Hypothalamus (tissue), 51 donors: ENCODE measurements around the gene MLEC.
A peak's percentile ranks its signal among the peaks of the same experiment; 100 is the strongest.

Experiments
- DNase-seq, 51 donors: peaks; one replicate each; lab custom pipeline; 2025; lab: John Stamatoyannopoulos, UW

The MLEC gene

DNA sequence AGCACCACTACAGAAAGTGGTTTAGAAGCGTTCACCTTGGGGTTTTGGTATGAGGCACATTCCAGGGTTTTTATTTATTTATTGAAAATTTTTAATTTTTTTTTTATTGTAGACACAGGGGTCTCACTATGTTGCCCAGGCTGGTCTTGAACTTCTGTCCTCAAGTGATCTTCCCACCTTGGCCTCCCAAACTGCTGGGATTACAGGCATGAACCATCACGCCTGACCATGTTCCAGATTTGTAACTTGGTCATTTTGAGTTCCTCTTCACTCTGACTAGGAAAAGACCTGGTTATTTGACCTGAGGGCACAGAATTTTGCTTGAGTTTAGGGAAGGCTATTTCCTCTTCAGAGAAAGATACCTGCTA is 3.1 kb downstream of the MLEC start:
- no peak for DNase-seq

DNA sequence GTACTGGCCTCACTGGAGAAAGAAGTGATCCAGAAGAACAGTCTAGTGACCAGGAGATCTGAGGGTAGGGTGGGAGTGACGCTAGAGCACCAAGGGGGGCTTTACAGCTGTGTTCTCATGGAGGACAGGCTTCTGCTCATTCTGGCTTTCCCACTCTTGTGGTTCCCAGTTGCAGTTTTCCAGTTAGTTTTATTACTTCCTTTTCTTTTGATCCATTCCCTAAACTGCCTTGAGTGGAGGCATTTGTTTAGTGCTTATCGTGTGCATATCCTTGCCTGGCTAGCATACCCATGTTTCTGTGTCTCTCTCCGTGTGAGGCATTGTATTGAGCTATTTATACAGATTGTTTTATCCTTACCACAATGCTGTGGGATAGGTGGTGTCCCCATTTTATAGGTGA is 4.0 kb downstream of the MLEC start:
- DNase-seq, result no peak

DNA sequence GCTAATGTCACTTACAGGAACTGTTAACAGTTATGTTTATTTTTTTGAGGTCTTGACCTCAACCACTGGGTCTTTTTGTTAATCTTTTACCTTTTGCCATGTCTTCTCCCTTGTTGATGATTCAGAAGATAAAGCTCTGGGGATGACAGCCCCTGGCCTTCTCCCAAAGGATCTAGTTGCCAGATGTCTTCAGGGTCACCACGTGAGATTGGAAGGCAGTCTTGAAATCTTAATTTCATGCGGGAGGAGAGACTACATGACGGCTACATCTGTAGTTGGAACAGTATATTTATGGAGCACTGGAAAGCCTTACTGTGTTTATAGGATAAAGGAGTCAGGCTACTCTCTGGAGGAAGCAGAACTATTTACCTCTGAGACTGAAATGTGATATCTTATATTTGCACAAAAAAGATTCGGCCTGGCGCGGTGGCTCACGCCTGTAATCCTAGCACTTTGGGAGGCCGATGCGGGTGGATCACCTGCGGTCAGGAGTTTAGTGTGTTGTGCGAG is 5.6 kb downstream of the MLEC start:
- DNase-seq, result no peak

DNA sequence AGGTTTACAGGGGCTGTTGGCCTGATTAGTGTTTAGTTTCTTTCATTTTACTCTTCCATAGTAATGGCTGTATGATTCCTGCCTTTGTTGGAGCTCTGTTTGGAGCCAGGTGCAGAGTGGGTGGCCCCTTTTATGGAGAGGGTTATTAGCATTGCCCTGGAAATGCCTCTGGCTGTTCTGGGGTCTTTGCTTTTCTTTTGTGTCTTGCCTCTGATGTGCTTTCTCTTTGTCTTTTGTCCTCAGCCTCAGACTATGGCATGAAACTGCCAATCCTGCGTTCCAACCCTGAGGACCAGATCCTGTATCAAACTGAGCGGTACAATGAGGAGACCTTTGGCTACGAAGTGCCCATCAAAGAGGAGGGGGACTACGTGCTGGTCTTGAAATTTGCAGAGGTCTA is 6.9 kb downstream of the MLEC start:
- DNase-seq, result peak in 1 of 51 donors; percentile 9

DNA sequence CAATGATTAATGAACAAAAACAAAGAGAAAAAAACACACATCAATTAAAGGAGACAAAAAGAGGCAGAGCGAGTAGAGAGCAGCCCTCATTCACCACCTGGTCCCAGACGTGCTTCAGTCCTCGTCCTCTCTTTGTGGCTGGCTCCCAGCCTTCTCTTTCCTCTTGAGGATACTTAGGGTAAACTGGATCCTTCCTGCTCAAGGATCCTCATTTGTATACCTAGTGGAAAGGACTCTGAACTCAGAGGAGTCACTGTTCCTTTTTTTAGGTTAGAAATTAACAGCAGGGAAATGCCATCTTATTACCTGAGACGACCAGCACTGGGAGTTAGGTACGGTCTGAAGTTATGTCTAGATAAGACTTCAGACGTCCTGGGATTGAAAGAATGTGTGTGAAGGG is 9.7 kb downstream of the MLEC start:
- no peak for DNase-seq

DNA sequence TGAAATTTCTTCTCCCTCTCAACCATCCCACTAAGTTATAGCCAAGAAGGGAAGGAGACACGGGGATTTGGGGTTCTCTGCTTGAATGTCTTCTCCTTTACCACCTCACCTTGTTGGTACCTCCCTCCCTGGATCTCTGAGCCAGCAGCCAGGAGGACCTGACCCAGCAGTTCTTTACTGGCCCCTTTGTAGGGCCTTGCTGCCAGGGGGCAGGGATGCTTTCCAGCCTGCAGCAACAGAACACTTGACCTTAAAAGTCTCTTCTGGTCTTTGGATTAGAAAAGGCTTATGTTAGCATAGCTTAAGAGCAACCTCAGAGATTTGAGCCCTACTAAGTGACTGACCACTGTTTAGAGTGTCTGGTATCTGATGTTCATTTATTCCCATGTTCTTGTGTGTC is 10.4 kb downstream of the MLEC start:
- DNase-seq, result no peak

DNA sequence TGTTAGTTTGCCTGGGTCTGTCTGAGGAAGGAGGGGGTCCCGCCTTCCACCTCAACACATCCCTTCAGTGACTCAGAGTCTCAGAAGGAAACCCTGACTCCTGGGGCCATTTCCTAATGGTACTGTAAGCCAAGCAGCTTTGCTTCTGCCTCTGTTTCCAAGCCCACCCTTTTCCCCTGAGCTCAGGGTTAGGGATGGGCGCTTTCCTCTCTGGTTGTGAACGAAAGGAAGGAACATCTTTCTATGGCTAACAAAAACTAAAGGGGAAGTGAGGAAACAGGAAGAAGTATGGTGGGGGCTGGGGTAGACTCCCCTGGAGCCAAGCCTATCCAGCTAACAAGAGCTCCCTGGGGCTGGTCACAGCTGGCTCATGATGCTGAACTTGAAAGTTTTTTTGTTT is 11.7 kb downstream of the MLEC start:
- no peak for DNase-seq

DNA sequence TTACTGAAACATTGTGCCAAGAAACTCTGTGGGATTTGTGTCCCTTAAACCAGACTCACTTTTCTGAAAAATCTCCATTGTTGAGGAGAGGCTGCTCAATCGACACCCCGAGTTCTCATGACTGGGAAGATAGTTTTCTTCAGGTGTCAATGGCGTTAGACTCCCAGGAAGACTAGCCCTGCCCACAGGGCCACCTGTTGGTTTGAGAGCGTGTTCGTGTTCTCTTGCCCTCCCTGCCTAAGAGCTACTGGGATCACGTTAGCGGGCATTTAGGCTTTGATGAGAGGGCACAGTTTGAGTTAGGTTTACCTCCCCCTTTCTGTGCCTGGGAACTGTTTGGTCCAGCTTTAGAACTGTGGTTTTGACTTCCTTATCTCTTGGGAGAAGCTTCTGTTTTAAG is 12.6 kb downstream of the MLEC start:
- DNase-seq, result no peak

DNA sequence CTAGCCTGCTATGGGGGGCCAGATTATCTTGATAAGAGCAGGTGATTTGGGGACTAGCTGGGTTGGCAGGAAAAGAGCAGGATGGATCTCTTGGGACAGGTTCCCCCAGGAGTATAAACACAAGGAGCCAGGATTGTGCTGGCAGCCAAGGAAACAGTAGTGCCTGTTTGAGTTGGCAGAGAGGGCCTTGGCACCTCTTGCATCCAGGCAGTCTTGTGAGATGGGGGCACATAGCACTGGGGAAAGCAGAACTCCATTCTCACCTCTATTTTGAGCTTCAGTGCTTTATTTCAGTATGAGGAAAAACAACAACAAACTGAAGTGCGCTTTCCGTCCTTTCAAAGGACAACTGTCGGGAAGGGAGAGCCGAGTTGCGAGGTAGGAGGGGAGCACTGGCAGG is 13.9 kb downstream of the MLEC start:
- peak in 3 of 51 donors; percentile 8 to 30 (median 10) for DNase-seq

DNA sequence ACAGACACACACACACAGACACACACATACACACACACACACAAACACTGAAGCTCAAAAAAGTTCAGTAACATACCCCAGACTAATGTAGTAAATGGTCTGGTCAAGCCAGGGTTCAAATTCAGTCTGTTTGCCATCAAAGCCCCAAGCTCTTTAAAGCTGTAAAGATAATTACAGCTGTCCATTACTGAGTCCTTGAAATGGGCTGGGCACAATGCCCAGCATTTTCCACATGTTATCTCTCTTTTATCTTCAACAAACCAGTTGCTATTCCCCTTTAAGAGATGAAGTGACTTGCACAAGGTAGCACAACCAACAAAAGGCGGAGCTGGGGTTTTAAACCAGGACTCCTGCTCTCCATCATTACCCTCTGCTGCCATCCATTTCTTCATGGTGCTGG is 15.7 kb downstream of the MLEC start:
- DNase-seq, result no peak

DNA sequence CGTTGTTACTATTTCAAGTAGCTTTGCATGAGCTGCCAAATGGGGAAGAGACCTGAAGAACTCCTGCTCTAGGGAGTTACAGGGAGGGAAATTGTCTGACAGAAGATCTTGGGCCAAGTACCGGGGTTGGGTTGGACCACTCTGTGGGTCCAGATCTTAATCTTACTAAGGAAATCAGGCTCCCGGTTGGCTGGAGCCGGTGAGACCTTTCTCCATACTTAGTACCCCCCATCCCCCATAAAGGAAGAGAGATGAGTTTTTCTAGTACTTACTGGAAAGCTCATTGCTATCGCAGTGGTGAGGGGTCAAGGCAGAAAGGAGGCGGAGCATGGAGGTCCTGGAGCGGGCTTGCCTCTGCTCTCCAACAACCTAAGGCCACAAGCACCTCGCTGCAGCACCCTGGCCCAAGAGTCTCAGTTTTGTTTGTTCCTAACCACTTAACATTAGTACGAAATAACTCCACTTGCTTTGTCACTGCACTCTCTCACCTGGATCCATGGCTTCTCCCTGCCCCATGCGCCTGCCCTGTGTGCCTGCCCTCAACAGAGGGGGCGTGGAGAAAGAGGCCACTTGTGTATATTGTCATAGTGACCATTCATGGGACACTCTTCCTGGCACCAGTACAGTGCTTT is 16.5 kb downstream of the MLEC start:
- no peak for DNase-seq

DNA sequence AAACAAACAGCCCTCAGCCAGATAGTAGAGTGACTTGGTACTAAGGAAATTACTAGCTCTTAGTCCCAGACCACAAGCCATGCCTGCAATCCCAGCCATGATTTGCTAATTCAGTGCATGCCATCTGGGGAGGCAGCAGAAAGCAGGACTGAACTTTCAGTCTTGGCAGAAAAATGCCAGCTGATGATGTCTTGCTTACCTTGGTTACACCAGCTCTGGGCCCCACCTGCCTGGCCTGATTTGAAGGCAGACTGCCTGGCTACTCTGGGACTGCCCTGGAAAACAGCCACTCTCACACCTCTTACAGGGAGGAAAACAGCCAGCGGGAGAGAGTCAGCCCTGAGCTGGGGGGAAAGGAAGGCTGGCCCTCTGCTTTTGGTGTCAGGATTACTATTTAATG is 18.7 kb downstream of the MLEC start:
- no peak for DNase-seq

DNA sequence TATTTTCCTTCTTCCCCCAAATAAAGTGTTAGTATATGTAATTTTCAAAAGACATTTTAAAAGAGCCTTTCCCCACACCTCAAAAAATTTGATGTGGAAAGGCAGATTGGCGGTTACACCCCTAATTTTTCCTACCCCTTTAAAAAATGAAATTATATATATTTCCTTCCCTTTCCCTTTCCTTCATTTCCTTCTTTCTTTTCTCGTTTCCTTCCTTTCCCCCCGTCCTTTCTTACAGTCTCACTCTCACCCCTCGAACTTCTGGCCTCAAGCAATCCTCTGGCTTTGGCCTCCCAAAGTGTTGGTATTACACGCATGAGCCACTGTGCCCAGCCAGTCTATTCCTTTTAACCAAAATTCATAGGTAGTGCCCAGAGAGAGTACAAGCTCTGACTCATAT is 19.1 kb downstream of the MLEC start:
- DNase-seq, result no peak

DNA sequence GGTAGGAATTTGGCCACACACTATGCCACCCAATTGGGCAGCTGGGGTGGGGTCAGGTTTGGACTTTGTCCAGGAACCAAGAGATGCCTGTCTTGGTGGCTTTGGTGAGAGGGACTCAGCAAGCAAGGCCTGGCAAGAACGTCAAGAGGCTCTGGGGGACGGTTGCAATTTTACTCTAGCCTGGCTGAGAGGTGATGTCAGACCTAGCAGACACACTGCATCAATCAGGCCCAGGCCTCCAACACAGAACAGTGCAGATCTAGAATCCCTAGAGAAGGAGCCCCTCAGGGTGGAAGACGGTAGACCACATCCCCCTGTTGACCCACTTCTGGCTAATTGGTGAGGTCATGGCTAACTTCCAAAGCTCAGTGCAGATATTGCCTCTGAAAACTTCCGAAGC is 21.7 kb downstream of the MLEC start:
- no peak for DNase-seq

DNA sequence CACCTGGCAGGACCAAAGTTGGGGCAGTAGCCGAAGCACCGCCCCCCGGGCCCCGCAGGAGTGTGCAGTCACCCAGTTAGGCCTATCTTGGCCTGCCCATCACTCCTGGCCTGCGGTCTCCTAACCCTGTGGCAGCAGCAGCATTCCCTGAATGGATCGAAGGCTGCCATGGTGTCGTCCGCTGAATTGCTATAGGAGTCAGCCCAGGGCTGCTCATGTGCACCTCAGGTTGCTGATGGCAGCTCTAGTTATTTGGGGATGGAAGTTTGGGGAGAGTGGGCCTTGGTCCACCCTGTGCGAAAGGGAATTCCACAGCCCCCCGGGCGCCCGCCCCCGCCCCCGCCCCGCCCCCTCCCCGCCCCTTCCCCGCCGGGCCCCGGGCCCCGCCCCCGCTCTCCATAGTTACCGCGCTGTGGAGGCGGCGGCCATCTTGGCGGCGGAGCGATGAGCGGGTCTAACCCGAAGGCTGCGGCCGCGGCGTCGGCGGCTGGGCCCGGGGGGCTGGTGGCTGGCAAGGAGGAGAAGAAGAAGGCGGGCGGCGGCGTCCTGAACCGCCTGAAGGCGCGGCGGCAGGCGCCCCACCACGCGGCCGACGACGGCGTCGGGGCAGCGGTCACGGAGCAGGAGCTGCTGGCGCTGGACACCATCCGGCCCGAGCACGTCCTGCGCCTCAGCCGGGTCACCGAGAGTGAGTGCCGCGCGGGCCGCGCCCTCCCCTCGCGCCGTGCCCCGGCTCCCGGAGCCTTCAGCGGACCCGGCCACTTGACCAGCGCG is 23.3 kb downstream of the MLEC start, which contains the start of gene UNC119B:
Gene UNC119B, plus strand, starts transcription at position 428 of the 774 bp plus-strand sequence. Its CDS starts 17 bp downstream, at position 445.
- DNase-seq, result peak in 48 of 51 donors; percentile 12 to 79 (median 56)

DNA sequence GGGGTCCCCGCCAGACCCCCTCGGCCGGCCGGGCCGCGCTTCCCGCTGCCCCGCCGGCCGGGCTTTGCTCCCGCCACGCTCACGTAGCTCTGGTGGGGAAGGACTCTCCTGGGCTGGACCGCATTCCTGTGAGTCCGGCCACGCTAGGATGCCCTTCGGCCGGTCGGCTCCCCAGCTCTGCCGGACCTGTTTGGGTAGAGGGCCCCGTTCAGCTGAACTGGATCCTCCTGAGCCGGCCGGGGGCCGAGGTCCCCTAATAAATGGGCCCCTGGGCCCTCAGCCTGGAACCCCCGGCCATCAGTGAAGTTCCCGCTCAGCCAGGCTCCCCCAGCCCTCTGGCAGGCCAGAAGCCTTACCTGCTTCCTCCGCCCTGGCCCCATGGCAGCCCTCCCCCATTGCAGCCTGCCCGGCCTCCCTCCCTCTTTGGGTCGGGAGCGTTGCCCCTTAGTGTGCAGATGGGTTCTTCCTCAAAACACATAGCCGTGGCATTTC is 23.9 kb downstream of the MLEC start:
- peak in 14 of 51 donors; percentile 11 to 52 (median 23) for DNase-seq

DNA sequence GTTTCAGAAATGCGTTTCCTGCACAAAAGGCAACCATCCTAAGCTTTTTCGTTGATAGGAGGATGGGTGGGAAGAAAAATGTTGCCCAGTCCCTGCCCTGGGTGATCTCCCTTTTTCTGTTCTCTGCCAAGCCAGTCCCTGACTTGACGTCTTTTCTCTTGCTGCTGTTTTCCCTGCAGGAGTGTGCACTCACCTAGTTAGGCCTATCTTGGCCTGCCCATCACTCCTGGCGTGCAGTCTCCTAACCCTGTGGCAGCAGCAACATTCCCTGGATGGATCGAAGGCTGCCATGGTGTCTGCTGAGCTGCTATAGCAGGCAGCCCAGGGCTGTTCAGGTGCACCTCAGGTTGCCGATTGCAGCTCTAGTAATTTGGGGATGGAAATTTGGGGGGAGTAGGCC is 24.5 kb downstream of the MLEC start:
- peak in 4 of 51 donors; percentile 6 to 35 (median 27) for DNase-seq

DNA sequence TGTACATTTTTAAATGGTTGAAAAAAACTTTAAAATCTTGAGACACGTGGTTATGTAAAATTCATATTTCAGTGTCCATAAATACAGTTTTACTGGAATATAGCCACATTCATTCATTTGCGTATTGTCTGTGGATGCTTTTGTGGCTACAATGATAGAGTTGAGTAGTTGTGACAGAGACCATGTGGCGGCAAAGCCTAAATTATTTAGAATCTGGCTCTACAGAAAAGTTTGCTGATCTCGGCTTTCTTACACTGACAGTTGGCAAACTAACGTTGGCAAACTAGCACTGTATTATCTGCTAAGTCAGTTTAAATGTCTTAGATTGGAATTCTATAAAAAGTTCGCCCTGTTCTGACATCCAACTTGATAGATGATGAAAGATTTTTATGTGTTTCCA is 25.7 kb downstream of the MLEC start:
- no peak for DNase-seq

DNA sequence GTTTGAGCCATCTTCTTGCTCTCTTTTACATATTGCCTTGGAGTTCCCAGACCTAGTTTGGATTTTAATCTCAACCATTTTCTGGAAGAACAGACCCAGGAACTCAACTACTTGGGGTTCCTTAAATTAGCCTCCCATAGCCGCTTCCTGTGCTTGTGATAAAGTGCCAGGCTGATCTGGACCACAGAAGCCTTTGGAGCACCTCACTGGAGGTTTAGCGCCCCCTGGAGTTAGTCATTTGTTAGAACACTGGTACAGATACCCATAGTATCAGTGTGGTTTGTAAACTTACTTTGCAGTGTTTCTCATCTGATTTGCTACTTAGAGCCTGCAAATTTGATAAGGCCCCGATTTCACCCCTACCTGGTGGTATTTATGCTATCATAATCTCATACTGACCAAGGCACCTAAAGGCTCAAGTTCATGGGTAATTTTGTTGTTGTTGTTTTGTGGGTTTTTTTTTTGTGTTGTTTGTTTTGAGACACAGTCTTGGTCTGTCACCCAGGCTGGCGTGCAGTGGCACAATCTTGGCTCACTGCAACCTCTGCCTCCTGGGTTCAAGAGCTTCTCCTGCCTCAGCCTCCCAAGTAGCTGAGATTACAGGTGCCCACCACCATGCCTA is 27.0 kb downstream of the MLEC start:
- DNase-seq, result peak in 40 of 51 donors; percentile 4 to 80 (median 50)

DNA sequence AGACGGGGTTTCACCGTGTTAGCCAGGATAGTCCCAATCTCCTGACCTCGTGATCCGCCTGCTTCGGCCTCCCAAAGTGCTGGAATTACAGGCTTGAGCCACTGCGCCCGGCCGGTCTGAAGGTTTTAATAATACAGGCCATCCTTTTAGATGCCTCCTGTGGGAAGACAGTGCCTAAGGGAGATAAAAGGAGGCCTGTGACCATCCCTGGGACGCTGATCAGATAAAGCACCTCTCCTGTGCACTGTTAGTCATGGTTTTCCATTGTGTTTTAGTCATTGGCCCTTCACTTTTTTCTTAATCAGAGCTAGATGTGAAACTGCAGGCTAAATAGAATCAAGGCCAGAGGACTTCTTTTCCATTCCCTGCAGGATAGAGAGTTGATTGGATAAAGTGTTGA is 31.1 kb downstream of the MLEC start:
- no peak for DNase-seq

DNA sequence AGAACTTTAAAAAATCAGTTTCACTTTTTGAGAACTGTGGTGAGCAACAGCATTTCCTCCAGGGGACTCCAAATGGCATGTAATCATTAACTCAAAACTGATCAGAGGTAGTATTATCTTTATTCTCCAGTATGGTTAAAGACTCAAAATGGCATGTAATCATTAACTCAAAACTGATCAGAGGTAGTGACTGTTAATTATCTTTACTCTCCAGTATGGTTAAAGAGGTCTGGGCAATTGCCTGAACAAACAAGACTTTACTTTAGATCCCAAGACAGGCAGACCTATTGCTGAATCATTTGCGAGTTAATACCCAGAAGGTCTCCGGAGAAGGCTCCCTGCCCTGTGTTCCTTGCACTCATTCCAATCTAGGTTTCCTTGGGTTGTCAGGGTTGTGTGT is 32.1 kb downstream of the MLEC start:
- no peak for DNase-seq
